ENCODE data around the gene DPEP1. TPM values are rescaled to one million over a fixed set of nuclear protein-coding genes. Genes with fewer than 3 reads are reported as not detected.

DPEP1 gene
- total RNA-seq, 1 donor from 2014 or later = 0.51 TPM

GRCh38 chr16:89596061-89596689 lies 17.3 kb upstream of the DPEP1 start:
- DNase-seq (ENCODE audit: low spot score) = no peak

- DNase-seq (ENCODE audit: low spot score) = no peak
These were observed 16.3 kb upstream of the DPEP1 start for GRCh38 chr16:89596957-89597649.

GRCh38 chr16:89598199-89598598 lies 15.2 kb upstream of the DPEP1 start:
- no peak for DNase-seq (ENCODE audit: low spot score)

- no peak for DNase-seq (ENCODE audit: low spot score)
These were observed 14.0 kb upstream of the DPEP1 start for GRCh38 chr16:89599451-89599858.

GRCh38 chr16:89599902-89600301 lies 13.5 kb upstream of the DPEP1 start:
- DNase-seq (ENCODE audit: low spot score) = no peak

- no peak for DNase-seq (ENCODE audit: low spot score)
These were observed 13.0 kb upstream of the DPEP1 start for GRCh38 chr16:89600427-89600826.

- DNase-seq (ENCODE audit: low spot score) = no peak
These were observed 12.5 kb upstream of the DPEP1 start for GRCh38 chr16:89600956-89601355.

GRCh38 chr16:89601906-89602272 lies 11.6 kb upstream of the DPEP1 start:
- DNase-seq (ENCODE audit: low spot score) = no peak

- no peak for DNase-seq (ENCODE audit: low spot score)
These were observed 11.0 kb upstream of the DPEP1 start for GRCh38 chr16:89602273-89602951.

- no peak for DNase-seq (ENCODE audit: low spot score)
These were observed 10.4 kb upstream of the DPEP1 start for GRCh38 chr16:89602952-89603590.

- no peak for DNase-seq (ENCODE audit: low spot score)
These were observed 8.7 kb upstream of the DPEP1 start for GRCh38 chr16:89604764-89605163.

- no peak for DNase-seq (ENCODE audit: low spot score)
These were observed 8.1 kb upstream of the DPEP1 start for GRCh38 chr16:89605186-89605970.

GRCh38 chr16:89606006-89606405 lies 7.4 kb upstream of the DPEP1 start:
- no peak for DNase-seq (ENCODE audit: low spot score)

- no peak for DNase-seq (ENCODE audit: low spot score)
These were observed 6.0 kb upstream of the DPEP1 start for GRCh38 chr16:89607453-89607852.

- DNase-seq (ENCODE audit: low spot score) = no peak
These were observed 5.3 kb upstream of the DPEP1 start for GRCh38 chr16:89607937-89608740.

GRCh38 chr16:89610108-89610453 lies 3.4 kb upstream of the DPEP1 start:
- no peak for DNase-seq (ENCODE audit: low spot score)

GRCh38 chr16:89612415-89613166 lies 851 bp upstream of the DPEP1 start:
- no peak for DNase-seq (ENCODE audit: low spot score)

- no peak for DNase-seq (ENCODE audit: low spot score)
These were observed 565 bp downstream of the DPEP1 start for GRCh38 chr16:89613954-89614459.

- DNase-seq (ENCODE audit: low spot score) = no peak
These were observed 1.7 kb downstream of the DPEP1 start for GRCh38 chr16:89615176-89615575.

Measured in mesenteric fat pad (tissue), 1 donor.